GM06990 (cell line): ENCODE data around the gene RLF.
"Not testable (repeated sequence)": the region's sequence is repeated elsewhere in the genome, so short reads cannot be mapped to it uniquely, and the experiment has no call there.

Source experiments
- DNase-seq: peaks from one replicate; pipeline ENCODE4 v3.0.0-alpha.2; 2011; ENCODE audit not compliant: insufficient read length; ENCODE audit errors: extremely low read depth
- H3K27me3 ChIP-seq: replicated peaks from 2 replicates; pipeline ENCODE4 v1.6.0; 2011; ENCODE audit warnings: low read length; ENCODE audit not compliant: control insufficient read depth, insufficient read depth
- H3K36me3 ChIP-seq: 2 replicates; pipeline ENCODE4 v1.5.1; 2011; ENCODE audit warnings: low read length; ENCODE audit not compliant: control insufficient read depth, insufficient read depth
- H3K4me3 ChIP-seq: replicated peaks from 2 replicates; pipeline ENCODE4 v1.5.1; 2011; ENCODE audit warnings: low read depth, mild to moderate bottlenecking, control low read depth, low read length
- CTCF ChIP-seq: IDR thresholded peaks from 2 replicates; pipeline ENCODE4 v1.5.1; 2011; ENCODE audit warnings: low read length, control low read depth, mild to moderate bottlenecking, inconsistent platforms; ENCODE audit not compliant: insufficient read depth, poor library complexity, severe bottlenecking

Gene RLF

DNA sequence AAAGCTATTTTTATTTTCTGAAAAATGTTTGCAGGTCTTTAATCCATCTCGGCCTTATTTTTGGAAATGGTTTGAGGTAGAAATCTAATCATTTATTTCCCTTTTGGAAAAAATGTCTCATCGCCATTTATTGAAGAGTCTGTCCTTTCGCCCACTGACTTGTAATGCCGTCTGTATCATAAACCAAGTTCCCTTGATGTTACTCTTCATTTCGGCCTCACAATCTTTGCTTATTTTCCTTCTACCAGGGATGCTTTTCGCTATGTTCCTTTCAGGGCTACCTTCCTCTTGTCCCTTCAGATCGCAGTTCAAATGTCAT lies 422 bp upstream of the RLF start:
- TF ChIP-seq CTCF = no peak
- no peak for DNase-seq
- Histone ChIP-seq H3K36me3 (no peaks in the 10 kb centered on the region), H3K27me3 (no peaks in the 10 kb centered on the region), H3K4me3 (peak overlapping the region; percentile 93)

DNA sequence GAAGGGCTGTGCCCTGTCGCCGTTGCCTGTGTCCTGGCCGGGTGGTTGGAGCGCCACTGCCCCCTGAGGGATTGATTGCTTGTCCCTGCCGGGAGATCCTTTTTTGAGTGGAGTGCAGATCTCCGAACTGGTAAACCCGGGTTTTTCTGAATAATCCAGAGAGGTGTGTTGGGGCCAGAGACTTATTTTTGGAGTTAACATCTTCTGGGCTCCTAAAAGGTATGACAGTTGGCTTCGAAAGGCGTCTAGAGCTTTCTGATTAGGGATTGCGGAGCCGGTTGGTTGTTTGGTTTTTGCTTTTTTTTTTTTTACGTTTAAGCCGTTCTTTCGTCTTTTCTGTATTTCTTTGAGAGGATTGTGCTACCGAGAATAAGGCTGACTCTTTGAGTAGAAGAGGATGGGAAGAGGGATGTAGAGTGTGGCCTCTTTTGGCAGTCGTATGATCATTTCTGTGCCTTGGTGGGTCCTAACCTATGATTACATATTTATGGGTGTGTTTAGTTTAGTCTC lies 756 bp downstream of the RLF start:
- H3K27me3 ChIP-seq = no peaks in the 10 kb centered on the region
- no peaks in the 10 kb centered on the region for H3K36me3 ChIP-seq
- peak overlapping the region; percentile 93 for H3K4me3 ChIP-seq
- DNase-seq = no peak
- no peak for TF ChIP-seq CTCF

- TF ChIP-seq CTCF = no peak
- no peak for DNase-seq
- H3K4me3 ChIP-seq = peak overlapping the region; percentile 93
These were observed 1.7 kb downstream of the RLF start for GRCh38 chr1:40162753-40163441.

DNA sequence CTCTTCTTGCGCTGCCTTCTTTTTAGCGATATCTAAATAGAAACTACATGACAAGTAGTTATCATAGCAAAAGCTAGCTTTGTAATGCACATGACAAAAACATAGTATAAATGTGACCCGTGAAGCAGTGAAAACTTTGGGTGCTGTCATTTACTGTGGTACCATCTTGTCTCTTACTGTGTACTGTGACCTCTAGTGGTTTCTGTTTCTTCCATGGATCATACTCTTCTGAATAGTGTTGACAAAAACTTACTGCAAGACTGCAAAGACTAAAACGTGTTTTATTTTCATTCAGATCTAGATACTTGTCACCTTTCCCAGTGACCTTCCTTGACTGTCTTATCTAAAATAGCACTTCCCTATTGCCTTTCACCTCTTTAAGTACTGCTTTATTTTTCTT lies 6.1 kb downstream of the RLF start:
- Histone ChIP-seq H3K36me3 (no peaks in the 10 kb centered on the region), H3K27me3 (no peaks in the 10 kb centered on the region), H3K4me3 (no peak overlapping the region)
- peak; percentile 22 for TF ChIP-seq CTCF
- DNase-seq = no peak

More at GRCh38 chr1:40162753-40163441, 1.7 kb downstream of the RLF start:
- Histone ChIP-seq H3K27me3 (no peaks in the 10 kb centered on the region), H3K36me3 (no peaks in the 10 kb centered on the region)

- Histone ChIP-seq H3K36me3 (no peaks in the 10 kb centered on the region), H3K4me3 (no peak overlapping the region), H3K27me3 (no peaks in the 10 kb centered on the region)
- DNase-seq = no peak
- no peak for TF ChIP-seq CTCF
These were observed 9.8 kb downstream of the RLF start for GRCh38 chr1:40171036-40171435.

GRCh38 chr1:40174788-40175187 lies 13.6 kb downstream of the RLF start:
- no peak for TF ChIP-seq CTCF
- DNase-seq = no peak
- H3K4me3 ChIP-seq = no peak overlapping the region
- H3K36me3 ChIP-seq = no peaks in the 10 kb centered on the region
- no peaks in the 10 kb centered on the region for H3K27me3 ChIP-seq

- DNase-seq, H3K27me3 ChIP-seq, H3K36me3 ChIP-seq, H3K4me3 ChIP-seq: not testable (repeated sequence)
These were observed 15.8 kb downstream of the RLF start for GRCh38 chr1:40176989-40177388.
